KMS-11 (cell line): Measurements from ENCODE around the gene NUP93.
"Not testable (repeated sequence)": the region's sequence is repeated elsewhere in the genome, so short reads cannot be mapped to it uniquely, and the experiment has no call there.

Experiments
- H2AFZ ChIP-seq: fragments of 200-600 bp; sonication (generic); 2 replicates; pipeline ENCODE4 v1.6.1; 2016; ENCODE audit warnings: antibody characterized with exemption, mixed run types, low read depth
- H3K27ac ChIP-seq: fragments of 200-600 bp; sonication (generic); 2 replicates; pipeline ENCODE4 v1.6.1; 2016; ENCODE audit warnings: mild to moderate bottlenecking, mixed run types
- H3K27me3 ChIP-seq: fragments of 200-600 bp; sonication (generic); 2 replicates; pipeline ENCODE4 v1.6.1; 2017; ENCODE audit warnings: mild to moderate bottlenecking, low read depth, mixed run types, moderate library complexity; ENCODE audit not compliant: insufficient read depth
- H3K36me3 ChIP-seq: fragments of 200-600 bp; sonication (generic); 2 replicates; pipeline ENCODE4 v1.6.1; 2017; ENCODE audit warnings: mild to moderate bottlenecking, mixed run types; ENCODE audit not compliant: insufficient read depth
- H3K4me1 ChIP-seq: fragments of 200-600 bp; sonication (generic); 2 replicates; pipeline ENCODE4 v1.6.1; 2016; ENCODE audit warnings: mild to moderate bottlenecking, low read depth, mixed run types; ENCODE audit not compliant: poor library complexity, severe bottlenecking
- H3K4me2 ChIP-seq: fragments of 200-600 bp; sonication (generic); 2 replicates; pipeline ENCODE4 v1.7.0; 2016; ENCODE audit warnings: mild to moderate bottlenecking, mixed run types
- H3K4me3 ChIP-seq: fragments of 200-600 bp; sonication (generic); IDR thresholded peaks from 2 replicates; pipeline ENCODE4 v1.6.1; 2017; ENCODE audit warnings: low read depth, low read length, mixed read lengths; ENCODE audit not compliant: insufficient read depth
- H3K79me2 ChIP-seq: fragments of 200-600 bp; sonication (generic); 2 replicates; pipeline ENCODE4 v1.6.1; 2016; ENCODE audit warnings: low read depth, mixed run types; ENCODE audit not compliant: insufficient read depth
- H3K9ac ChIP-seq: fragments of 200-600 bp; sonication (generic); 2 replicates; pipeline ENCODE4 v1.6.1; 2016; ENCODE audit warnings: mild to moderate bottlenecking, mixed run types
- H4K20me1 ChIP-seq: fragments of 200-600 bp; sonication (generic); 2 replicates; pipeline ENCODE4 v1.6.1; 2016; ENCODE audit warnings: mild to moderate bottlenecking, mixed run types; ENCODE audit not compliant: insufficient read depth
- CTCF ChIP-seq: fragments of 200-600 bp; sonication (generic); conservative IDR thresholded peaks from 2 replicates; pipeline ENCODE4 v1.6.1; 2017; ENCODE audit warnings: low read depth, mild to moderate bottlenecking, antibody characterized with exemption, low read length, moderate library complexity, mixed read lengths

NUP93 gene

GRCh38 chr16:56807011-56807675 is 77.2 kb downstream of the NUP93 start:
- no peak overlapping the region for H3K27ac ChIP-seq
- TF ChIP-seq CTCF = no peak
- H3K9ac ChIP-seq = no peak overlapping the region
- H3K4me1 ChIP-seq = no peaks in the 10 kb centered on the region
- H3K27me3 ChIP-seq = no peaks in the 10 kb centered on the region
- H3K4me2 ChIP-seq = no peak overlapping the region
- H3K79me2 ChIP-seq = no peaks in the 10 kb centered on the region
- no peaks in the 10 kb centered on the region for H4K20me1 ChIP-seq
- no peaks in the 10 kb centered on the region for H3K36me3 ChIP-seq
- H3K4me3 ChIP-seq = no peak overlapping the region
- no peak overlapping the region for H2AFZ ChIP-seq

GRCh38 chr16:56807676-56808067 is 77.7 kb downstream of the NUP93 start:
- not testable (repeated sequence) for H3K9ac ChIP-seq, H4K20me1 ChIP-seq, H3K79me2 ChIP-seq, H2AFZ ChIP-seq, H3K4me3 ChIP-seq, H3K27ac ChIP-seq, H3K4me2 ChIP-seq, H3K27me3 ChIP-seq, H3K36me3 ChIP-seq, H3K4me1 ChIP-seq

- H3K36me3 ChIP-seq = no peaks in the 10 kb centered on the region
- H3K9ac ChIP-seq = no peak overlapping the region
- H3K27ac ChIP-seq = no peak overlapping the region
- no peak for TF ChIP-seq CTCF
- H4K20me1 ChIP-seq = no peaks in the 10 kb centered on the region
- no peak overlapping the region for H2AFZ ChIP-seq
- H3K4me2 ChIP-seq = no peak overlapping the region
- no peaks in the 10 kb centered on the region for H3K4me1 ChIP-seq
- no peaks in the 10 kb centered on the region for H3K27me3 ChIP-seq
- no peaks in the 10 kb centered on the region for H3K79me2 ChIP-seq
- H3K4me3 ChIP-seq = no peak overlapping the region
Observed at GRCh38 chr16:56810954-56811353, 81.0 kb downstream of the NUP93 start.

GRCh38 chr16:56811602-56812001 is 81.7 kb downstream of the NUP93 start:
- H4K20me1 ChIP-seq, H3K79me2 ChIP-seq, H3K27me3 ChIP-seq, H3K9ac ChIP-seq, H3K4me2 ChIP-seq, H3K4me1 ChIP-seq, H3K4me3 ChIP-seq, H2AFZ ChIP-seq, H3K36me3 ChIP-seq, H3K27ac ChIP-seq: not testable (repeated sequence)

GRCh38 chr16:56812884-56813283 is 83.0 kb downstream of the NUP93 start:
- Histone ChIP-seq H3K36me3 (no peaks in the 10 kb centered on the region), H3K79me2 (no peaks in the 10 kb centered on the region), H2AFZ (no peak overlapping the region), H3K4me3 (no peak overlapping the region), H4K20me1 (no peaks in the 10 kb centered on the region), H3K9ac (no peak overlapping the region), H3K4me2 (no peak overlapping the region), H3K27ac (no peak overlapping the region), H3K4me1 (no peaks in the 10 kb centered on the region), H3K27me3 (no peaks in the 10 kb centered on the region)
- no peak for TF ChIP-seq CTCF
